GM03348 (cell line): ENCODE measurements around the gene MLPH.

ENCODE experiments used
- DNase-seq: peaks from one replicate; pipeline ENCODE4 v3.0.0; 2012; ENCODE audit warnings: low spot score

The MLPH gene

GRCh38 chr2:237546040-237546875 is 59.2 kb downstream of the MLPH start:
- no peak for DNase-seq

- no peak for DNase-seq
These were observed 59.9 kb downstream of the MLPH start for GRCh38 chr2:237546876-237547395.

- DNase-seq, result no peak
These were observed 60.9 kb downstream of the MLPH start for GRCh38 chr2:237547841-237548416.

GRCh38 chr2:237549216-237549615 is 62.2 kb downstream of the MLPH start:
- no peak for DNase-seq

GRCh38 chr2:237549643-237550415 is 62.8 kb downstream of the MLPH start:
- DNase-seq, result no peak

GRCh38 chr2:237551071-237551574 is 64.1 kb downstream of the MLPH start:
- DNase-seq, result no peak

- no peak for DNase-seq
These were observed 65.9 kb downstream of the MLPH start for GRCh38 chr2:237552908-237553307.

- no peak for DNase-seq
These were observed 66.9 kb downstream of the MLPH start for GRCh38 chr2:237553948-237554347.

GRCh38 chr2:237555560-237555959 is 68.5 kb downstream of the MLPH start:
- no peak for DNase-seq

GRCh38 chr2:237556773-237557632 is 70.0 kb downstream of the MLPH start:
- no peak for DNase-seq

GRCh38 chr2:237557633-237558015 is 70.6 kb downstream of the MLPH start:
- no peak for DNase-seq

- DNase-seq, result peak; percentile 50
These were observed 72.0 kb downstream of the MLPH start for GRCh38 chr2:237558961-237559641.

GRCh38 chr2:237561221-237561620 is 74.2 kb downstream of the MLPH start:
- no peak for DNase-seq

- DNase-seq, result peak; percentile 61
These were observed 76.8 kb downstream of the MLPH start for GRCh38 chr2:237563816-237564215.

- no peak for DNase-seq
These were observed 77.6 kb downstream of the MLPH start for GRCh38 chr2:237564526-237565131.

- DNase-seq, result no peak
These were observed 78.9 kb downstream of the MLPH start for GRCh38 chr2:237565974-237566373.

GRCh38 chr2:237566401-237567235 is 79.6 kb downstream of the MLPH start, which contains the start of gene PRLH:
Gene PRLH (plus strand): TSS chr2:237566574. CDS start chr2:237566574, 0 bp downstream.
- no peak for DNase-seq

GRCh38 chr2:237567276-237568029 is 80.4 kb downstream of the MLPH start:
- DNase-seq, result no peak
